Measurements from ENCODE around the gene IFNL3.
"Not testable (repeated sequence)": the region's sequence is repeated elsewhere in the genome, so short reads cannot be mapped to it uniquely, and the experiment has no call there.

The IFNL3 gene

DNA sequence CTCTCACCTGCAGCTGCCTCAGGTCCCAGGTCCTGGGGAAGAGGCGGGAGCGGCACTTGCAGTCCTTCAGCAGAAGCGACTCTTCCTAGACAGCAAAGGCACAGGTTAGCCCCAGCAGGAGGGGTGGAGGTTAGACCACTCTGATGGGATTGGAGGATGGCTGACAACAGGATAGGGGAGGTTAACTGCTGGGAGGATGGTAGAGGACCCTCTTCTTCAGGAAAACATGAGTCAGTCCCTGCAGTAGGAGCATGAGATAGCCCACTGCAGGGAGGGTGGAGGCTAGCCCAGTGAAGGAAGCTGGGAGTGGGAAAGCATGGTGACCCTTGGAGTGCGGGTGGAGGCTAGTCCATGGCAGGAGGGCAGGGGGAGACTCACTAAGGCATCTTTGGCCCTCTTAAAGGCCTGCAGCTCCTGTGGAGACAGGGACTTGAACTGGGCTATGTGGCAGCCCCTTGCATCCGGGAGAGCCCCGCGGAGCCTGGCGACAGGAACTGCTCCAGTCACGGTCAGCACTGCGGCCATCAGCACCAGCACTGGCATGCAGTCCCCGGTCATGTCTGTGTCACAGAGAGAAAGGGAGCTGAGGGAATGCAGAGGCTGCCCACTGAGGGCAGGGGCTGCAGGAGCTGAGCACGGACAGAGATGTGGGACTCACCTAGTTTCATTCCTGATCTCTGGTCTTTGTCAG is at the start of gene IFNL3:
TSS of gene IFNL3 (minus strand) at position 597 of the 691 bp plus-strand sequence. CDS start at position 558, 39 bp downstream.
- not testable (repeated sequence) for DNase-seq (ENCODE audit: low read depth, low spot score)

DNA sequence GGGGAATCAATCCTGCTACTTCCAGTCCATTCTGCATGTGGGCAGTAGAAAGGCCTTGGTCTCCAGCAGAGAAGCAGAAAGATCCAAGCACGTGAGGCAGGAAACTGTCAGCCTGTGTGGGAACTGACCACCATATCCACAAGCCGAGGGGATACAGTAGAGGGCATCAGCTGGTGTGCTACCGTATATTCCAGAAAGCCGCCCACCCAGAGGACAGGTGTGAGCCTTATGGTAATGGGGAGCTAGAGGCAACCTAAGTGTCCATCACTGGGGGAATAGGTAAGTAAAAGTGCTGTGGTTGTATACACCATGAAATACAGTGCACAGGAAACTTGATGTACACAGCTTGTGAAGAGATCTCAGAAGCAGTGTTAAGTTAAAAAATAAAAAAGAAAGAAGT is 48.6 kb upstream of the IFNL3 start:
- no peak for DNase-seq (ENCODE audit: low read depth, low spot score)

GRCh38 chr19:39284032-39284431 is 39.2 kb upstream of the IFNL3 start:
- no peak for DNase-seq (ENCODE audit: low read depth, low spot score)

DNA sequence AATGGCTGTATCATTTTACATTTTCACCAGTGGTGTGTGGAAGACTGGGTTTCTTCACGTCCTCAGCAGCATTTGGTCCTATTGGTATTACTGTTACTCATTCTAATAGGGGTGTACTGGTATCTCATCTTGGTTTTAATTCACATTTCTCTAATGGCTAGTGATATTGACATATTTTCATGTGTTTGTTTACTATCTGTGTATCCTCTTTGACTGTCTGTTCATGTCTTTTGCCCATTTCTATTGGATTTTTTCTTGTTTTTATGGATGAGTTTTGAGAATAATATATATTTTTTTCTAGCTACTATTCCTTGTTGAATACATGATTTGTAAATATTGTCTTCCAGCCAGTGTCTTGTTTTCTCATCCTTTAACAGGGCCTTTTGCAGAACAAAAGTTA is 37.2 kb upstream of the IFNL3 start:
- no peak for DNase-seq (ENCODE audit: low read depth, low spot score)

DNA sequence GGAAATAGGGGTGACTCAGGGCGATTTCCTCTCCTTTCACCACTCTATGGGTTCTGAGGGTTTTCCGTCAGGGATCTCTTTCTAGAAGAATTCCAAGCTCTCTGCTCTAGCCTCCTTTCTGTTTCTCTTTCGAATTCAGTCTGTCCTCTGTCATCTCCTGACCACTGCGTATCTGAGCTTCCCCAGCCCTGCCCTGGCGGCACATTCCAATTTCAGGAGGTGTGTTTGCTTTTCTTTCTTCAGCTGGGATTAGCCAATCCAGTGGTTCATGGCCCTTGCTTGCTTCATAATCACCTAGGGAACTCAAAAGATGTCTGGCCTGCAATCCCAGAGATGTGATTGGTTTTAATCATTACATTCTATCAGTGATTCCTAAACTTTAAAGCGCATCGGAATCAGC is 32.8 kb upstream of the IFNL3 start:
- DNase-seq (ENCODE audit: low read depth, low spot score), result no peak

DNA sequence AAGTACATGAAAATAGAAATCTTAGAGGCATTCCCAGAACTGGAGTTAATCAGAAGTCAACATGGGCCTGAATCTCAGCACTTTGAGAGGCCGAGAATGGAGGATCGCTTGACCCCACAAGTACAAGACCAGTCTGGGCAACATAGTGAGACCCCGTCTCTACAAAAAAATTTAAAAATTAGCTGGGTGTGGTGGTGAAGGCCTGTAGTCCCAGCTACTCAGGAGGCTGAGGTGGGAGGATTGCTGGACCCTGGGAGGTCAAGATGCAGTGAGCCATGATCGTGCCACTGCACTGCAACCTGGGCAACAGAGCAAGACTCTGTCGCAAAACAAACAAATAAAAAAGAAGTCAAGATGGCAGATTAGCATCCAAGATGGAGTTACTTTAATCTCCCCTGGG is 31.9 kb upstream of the IFNL3 start:
- no peak for DNase-seq (ENCODE audit: low read depth, low spot score)

- DNase-seq (ENCODE audit: low read depth, low spot score), result no peak
These were observed 30.8 kb upstream of the IFNL3 start for GRCh38 chr19:39275578-39275977.

DNA sequence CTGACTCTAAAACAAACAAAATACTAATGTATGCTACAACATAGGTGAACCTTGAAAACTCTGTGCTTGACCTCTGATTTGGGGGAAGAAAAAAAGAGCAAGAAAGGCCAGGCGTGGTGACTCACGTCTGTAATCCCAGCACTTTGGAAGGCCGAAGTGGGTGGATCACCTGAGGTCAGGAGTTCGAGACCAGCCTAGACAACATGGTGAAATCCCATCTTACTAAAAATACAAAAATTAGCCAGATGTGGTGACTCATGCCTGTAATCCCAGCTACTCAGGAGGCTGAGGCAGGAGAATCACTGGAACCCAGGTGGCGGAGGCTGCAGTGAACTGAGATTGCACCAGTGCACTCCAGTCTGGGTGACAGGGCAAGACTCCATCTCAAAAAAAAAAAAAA is 29.1 kb upstream of the IFNL3 start:
- DNase-seq (ENCODE audit: low read depth, low spot score), result not testable (repeated sequence)

GRCh38 chr19:39270036-39270871 is 25.4 kb upstream of the IFNL3 start:
- no peak for DNase-seq (ENCODE audit: low read depth, low spot score)

GRCh38 chr19:39269369-39269768 is 24.6 kb upstream of the IFNL3 start:
- not testable (repeated sequence) for DNase-seq (ENCODE audit: low read depth, low spot score)

GRCh38 chr19:39268531-39269223 is 23.9 kb upstream of the IFNL3 start:
- DNase-seq (ENCODE audit: low read depth, low spot score), result not testable (repeated sequence)

DNA sequence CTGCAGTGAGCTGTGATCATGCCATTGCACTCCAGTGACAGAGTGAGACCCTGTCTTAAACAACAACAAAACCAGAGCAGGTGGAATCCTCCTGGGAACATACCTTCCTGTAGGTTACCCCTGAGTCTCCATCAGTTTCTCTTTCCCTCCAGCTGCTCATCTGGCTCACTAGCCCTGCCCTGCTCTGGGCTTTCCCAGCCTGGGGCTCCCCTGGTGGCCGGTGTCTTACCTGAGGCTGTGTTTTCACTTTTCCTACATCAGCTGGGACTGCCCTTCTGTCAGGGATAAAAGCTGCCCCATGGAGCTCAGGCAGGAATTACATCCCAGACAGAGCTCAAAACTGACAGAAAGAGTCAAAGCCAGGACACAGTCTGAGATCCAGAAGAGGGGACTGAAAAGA is 23.3 kb upstream of the IFNL3 start, which contains the start of gene IFNL2:
TSS of gene IFNL2 (plus strand) at position 312 of the 400 bp plus-strand sequence. CDS start 173 bp downstream, outside the sequence.
- not testable (repeated sequence) for DNase-seq (ENCODE audit: low read depth, low spot score)

GRCh38 chr19:39265321-39265916 is 20.6 kb upstream of the IFNL3 start:
- DNase-seq (ENCODE audit: low read depth, low spot score), result no peak

DNA sequence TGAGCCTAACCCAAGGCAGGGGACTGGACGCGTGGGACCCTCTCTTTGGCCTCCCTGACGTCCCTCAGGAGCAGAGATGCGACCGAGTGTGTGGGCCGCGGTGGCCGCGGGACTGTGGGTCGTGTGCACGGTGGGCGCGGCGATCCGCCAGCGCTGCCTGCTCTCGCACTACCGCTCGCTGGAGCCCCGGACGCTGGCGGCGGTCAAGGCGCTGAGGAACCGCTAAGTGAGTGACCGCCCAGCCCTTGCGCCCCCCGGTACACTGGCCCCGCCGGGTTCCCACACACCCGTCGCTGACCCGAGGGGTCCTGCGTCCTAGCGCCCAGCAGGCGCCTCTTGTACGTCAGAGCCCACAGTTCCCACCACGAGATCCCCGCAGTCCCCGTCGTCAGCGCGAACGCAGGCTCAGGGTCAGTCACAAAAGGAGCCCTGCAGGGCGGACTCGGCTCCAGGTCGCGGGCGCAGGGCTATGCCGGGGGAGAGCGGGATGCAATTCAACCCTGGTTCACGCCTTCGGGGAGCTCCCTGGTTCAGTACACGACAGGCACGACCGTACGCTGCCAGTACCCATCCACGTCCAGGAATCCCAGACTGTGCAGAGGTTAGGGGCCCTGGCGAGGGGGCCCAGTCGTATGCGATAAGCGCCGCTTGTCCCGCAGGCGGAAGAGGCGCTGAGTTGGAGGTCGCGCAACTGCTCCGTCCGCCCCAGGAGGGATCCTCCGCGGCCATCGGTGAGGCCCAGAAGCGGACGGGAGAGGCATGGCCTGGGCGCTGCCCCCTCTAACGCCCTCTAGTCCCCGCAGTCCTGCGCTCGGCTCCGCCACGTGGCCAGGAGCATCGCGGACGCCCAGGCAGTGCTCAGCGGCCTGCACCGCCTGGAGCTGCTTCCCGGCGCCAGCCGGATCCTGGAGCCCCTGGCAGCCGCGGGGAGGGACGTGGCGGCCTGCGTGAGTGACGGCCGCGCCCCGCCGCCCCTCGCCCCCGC is 19.8 kb upstream of the IFNL3 start:
- DNase-seq (ENCODE audit: low read depth, low spot score), result peak; percentile 41

GRCh38 chr19:39263912-39264305 is 19.1 kb upstream of the IFNL3 start:
- DNase-seq (ENCODE audit: low read depth, low spot score), result no peak

- no peak for DNase-seq (ENCODE audit: low read depth, low spot score)
These were observed 17.7 kb upstream of the IFNL3 start for GRCh38 chr19:39262496-39262895.

GRCh38 chr19:39261704-39262103 is 16.9 kb upstream of the IFNL3 start:
- no peak for DNase-seq (ENCODE audit: low read depth, low spot score)

GRCh38 chr19:39257227-39257626 is 12.4 kb upstream of the IFNL3 start:
- DNase-seq (ENCODE audit: low read depth, low spot score), result no peak

- no peak for DNase-seq (ENCODE audit: low read depth, low spot score)
These were observed 9.9 kb upstream of the IFNL3 start for GRCh38 chr19:39254531-39255345.

Data from astrocyte of the hippocampus (primary cell).